Effector memory CD8-positive, alpha-beta T cell (primary cell): Measurements from ENCODE around the gene CNST.

Experiments used
- ATAC-seq: fragments of 150-1000 bp; cut with Tn5 transposase; replicated peaks from 2 replicates; pipeline ENCODE4 v1.10.0; 2021; ENCODE audit warnings: mild to moderate bottlenecking, moderate library complexity
- DNase-seq, 3 experiments: peaks; one replicate each; pipeline ENCODE4 v3.0.0; 2021
- H3K27ac Mint-ChIP-seq, 2 donors: one replicate each; pipeline ENCODE4 v1.8.0; 2022; ENCODE audit warnings: mild to moderate bottlenecking in 2 of 2, mixed read lengths in 2 of 2, moderate library complexity in 2 of 2
- H3K27me3 Mint-ChIP-seq, 2 donors: one replicate each; pipeline ENCODE4 v1.8.0; 2022; ENCODE audit warnings: mixed read lengths in 2 of 2
- H3K36me3 Mint-ChIP-seq: one replicate; pipeline ENCODE4 v1.8.0; 2022; ENCODE audit warnings: mild to moderate bottlenecking, moderate library complexity, mixed read lengths; ENCODE audit not compliant: insufficient read depth
- H3K4me1 Mint-ChIP-seq, 2 donors: one replicate each; pipeline ENCODE4 v1.8.0; 2022; ENCODE audit warnings: low read depth in 2 of 2, mixed read lengths in 2 of 2
- H3K4me3 Mint-ChIP-seq, 2 donors: one replicate each; pipeline ENCODE4 v1.8.0; 2022; ENCODE audit warnings: mild to moderate bottlenecking in 2 of 2, mixed read lengths in 2 of 2, moderate library complexity in 2 of 2
- H3K9me3 Mint-ChIP-seq, 2 donors: one replicate each; pipeline ENCODE4 v1.8.0; 2022; ENCODE audit warnings: mixed read lengths in 2 of 2

The CNST gene

DNA sequence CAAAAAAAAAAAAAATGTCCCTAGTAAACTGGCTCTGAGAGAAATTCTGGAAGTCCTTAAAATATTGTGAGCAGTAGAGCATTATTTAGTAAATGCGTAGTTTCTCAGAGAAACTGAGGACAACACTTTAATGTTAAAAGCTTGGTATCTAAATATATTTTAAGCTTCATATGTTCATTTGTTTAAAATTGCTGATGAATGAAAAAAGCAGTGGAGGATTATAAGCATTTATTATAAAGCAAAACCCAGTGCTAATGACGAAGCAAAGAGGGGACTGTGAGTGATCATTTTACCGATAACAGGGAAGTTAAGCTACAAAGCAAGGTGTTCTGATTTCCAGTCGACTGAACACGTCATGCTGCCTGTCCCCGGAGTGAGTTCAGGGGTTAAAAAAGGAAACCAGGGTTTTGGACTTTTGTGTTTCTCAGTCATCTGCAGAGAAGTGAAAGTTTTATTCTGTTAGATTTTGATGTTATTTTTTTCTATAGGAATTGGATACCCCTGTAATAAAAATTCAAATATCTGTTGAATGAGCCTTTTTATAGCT is 93.4 kb downstream of the CNST start:
- Mint-ChIP-seq H3K36me3 (peaks cover 45% of the 10 kb centered on the region), H3K4me3 (no peak overlapping the region), H3K4me1 (no peaks in the 10 kb centered on the region), H3K9me3 (no peaks in the 10 kb centered on the region), H3K27ac (no peak overlapping the region), H3K27me3 (no peaks in the 10 kb centered on the region)
- ATAC-seq (no peak), DNase-seq (no peak)

DNA sequence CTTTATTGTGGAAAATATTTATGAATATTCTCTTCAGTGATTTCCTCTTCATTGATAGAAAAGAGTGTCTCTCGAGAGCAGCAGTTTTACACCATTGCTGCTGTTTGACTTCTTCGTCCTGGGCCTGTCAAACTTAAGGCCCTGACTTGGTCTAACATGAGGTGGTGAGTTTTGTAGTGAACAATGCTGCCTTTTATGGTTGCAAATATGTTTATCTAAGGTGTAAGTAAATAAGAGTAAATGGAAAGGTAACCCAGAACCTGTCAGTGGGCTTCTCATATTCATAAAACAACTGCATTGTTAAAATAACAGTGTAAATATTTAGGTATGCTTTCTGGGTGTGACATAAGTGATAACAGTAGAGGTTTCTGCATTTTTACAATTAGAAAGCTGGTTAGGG is 95.2 kb downstream of the CNST start:
- H3K36me3 Mint-ChIP-seq: peaks cover 48% of the 10 kb centered on the region
- no peak overlapping the region for H3K27ac Mint-ChIP-seq
- H3K4me3 Mint-ChIP-seq: no peak overlapping the region
- H3K27me3 Mint-ChIP-seq: no peaks in the 10 kb centered on the region
- no peaks in the 10 kb centered on the region for H3K9me3 Mint-ChIP-seq
- no peak for ATAC-seq
- H3K4me1 Mint-ChIP-seq: no peaks in the 10 kb centered on the region
- DNase-seq: no peak

DNA sequence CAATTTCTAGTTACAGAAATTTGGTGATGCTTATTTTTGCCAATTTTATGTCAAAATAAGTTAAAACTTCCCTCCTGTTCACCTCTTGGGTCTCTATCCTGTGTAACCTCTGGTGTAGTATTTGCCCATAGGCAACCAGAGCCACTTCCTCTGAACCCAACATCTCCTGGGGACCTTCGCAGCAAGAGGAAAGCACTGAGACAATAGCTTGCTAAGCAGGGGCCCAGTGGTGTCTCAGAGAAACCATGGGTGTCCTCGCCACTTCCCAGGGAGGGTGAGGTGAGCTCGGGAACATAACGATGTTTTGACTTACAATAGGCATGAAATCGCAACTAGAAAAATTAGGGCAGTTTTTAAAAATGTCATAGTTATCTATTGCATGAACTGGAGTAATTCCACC is 101.5 kb downstream of the CNST start:
- Mint-ChIP-seq H3K9me3 (no peaks in the 10 kb centered on the region), H3K27ac (no peak overlapping the region), H3K4me3 (no peak overlapping the region), H3K36me3 (peaks cover 26% of the 10 kb centered on the region), H3K27me3 (no peaks in the 10 kb centered on the region), H3K4me1 (no peaks in the 10 kb centered on the region)
- DNase-seq (no peak), ATAC-seq (no peak)

DNA sequence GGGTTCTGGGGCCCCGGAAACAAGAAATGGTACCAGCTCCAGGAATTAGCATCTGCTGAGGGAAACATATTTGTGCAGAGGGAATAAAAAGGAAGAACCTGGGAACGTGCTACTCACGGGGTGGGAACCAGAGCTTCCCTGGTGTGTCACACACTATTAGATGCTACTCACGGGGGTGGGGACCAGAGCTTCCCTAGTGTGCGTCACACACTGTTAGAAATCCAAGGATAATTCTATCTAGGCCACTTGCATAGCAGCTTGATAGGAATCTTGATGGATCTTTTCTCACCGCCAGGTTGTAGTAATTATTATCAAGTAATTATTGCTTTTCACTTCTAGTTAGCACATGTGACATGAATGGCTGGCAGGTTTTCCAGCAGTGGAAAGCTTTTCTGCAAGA is 103.4 kb downstream of the CNST start:
- no peak for DNase-seq
- Mint-ChIP-seq H3K4me3 (no peak overlapping the region), H3K4me1 (no peaks in the 10 kb centered on the region), H3K9me3 (peaks cover 0 to 3% of the 10 kb centered on the region in 2 donors), H3K36me3 (peaks cover 15% of the 10 kb centered on the region), H3K27ac (no peak overlapping the region), H3K27me3 (no peaks in the 10 kb centered on the region)
- no peak for ATAC-seq

DNA sequence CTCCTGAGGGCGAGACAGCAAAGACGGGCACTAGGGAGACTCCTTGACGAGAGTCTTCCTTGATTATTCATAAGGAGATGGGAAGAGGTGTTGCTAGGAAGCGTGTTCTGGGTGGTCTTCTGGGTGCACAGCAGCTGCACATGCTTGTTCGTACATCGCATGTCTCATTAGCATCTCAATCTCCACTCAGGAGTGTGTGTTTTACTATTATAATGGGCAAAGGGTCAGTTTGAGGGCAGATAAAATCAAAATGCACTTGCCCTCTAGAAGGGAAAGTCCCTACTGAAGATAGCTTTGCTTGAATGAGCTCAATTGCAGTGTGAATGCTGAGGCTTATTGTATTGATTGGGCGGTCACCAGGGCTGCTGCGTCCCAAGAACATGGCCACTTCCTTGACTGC is 107.8 kb downstream of the CNST start:
- Mint-ChIP-seq H3K36me3 (peaks cover 9% of the 10 kb centered on the region), H3K27ac (no peak overlapping the region), H3K4me1 (no peaks in the 10 kb centered on the region), H3K9me3 (peaks cover 0 to 3% of the 10 kb centered on the region in 2 donors), H3K4me3 (no peak overlapping the region), H3K27me3 (no peaks in the 10 kb centered on the region)
- DNase-seq (no peak), ATAC-seq (no peak)

DNA sequence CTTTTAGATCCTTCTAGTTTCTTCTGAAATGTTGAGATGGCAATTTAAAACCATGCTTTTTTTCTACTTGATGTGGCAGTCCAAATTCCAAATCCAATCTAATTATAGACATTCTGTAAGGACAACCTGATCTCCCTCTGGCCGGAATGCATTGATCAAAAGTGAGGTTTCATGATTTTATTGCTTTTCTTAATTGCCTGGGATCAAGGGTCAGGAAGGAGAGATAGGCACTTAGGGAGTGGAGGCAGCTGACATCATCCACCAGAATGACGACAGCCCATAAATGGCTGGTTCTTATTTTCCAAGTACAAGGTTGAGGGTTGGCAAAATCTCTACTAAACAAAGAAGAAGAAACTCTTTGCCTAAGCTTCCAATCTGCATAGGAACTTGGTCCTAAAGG is 111.6 kb downstream of the CNST start:
- H3K4me3 Mint-ChIP-seq: no peak overlapping the region
- H3K36me3 Mint-ChIP-seq: no peaks in the 10 kb centered on the region
- H3K27ac Mint-ChIP-seq: no peak overlapping the region
- DNase-seq: no peak
- H3K27me3 Mint-ChIP-seq: no peaks in the 10 kb centered on the region
- no peaks in the 10 kb centered on the region for H3K4me1 Mint-ChIP-seq
- peaks cover 0 to 3% of the 10 kb centered on the region in 2 donors for H3K9me3 Mint-ChIP-seq
- ATAC-seq: no peak

DNA sequence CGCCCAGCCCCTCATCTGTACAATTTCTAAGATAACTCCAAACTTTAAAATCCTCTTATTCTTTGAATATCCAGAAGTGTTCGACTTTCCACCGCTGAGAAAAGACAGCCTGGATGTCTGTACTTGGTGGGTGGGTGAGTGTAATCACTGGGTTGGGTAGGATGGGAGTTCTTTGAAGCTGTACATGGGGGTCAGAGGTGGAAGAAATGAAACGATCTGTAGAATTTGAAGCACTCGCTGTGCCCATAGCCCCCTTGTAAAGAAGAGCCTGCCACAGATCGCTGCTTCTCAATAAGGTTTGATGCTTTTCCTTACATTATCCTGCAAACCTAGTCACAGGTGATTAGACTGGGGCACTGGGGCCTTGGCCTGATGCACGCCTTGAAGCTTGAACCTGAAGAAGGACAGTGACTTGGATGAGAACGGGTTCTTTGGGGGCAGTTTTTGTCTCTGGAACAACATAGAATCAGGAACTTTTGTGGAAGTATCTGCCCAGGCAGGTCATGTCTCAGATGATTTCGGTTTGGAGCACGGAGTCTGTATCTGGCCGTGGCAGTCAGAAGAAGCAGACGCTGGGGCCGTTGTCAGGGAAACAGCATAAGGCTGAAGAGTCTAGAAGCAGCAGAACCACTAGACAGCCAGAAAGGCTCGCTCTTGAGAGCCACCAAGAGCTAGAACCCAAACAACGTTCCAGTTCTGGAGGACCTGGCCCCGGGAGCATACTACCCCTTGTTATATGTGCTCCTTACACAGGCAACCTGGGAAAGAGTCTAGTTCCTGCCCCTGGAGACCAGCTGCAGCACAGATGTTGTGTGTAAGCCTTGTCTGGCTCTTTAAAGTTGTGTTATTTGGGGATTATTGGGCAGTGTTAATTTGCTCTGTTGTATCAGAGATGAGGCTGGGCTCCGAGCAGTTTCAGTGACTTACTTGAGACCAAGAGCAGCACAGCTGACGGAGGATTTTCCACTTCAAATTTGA is 112.8 kb downstream of the CNST start:
- Mint-ChIP-seq H3K36me3 (no peaks in the 10 kb centered on the region), H3K9me3 (no peaks in the 10 kb centered on the region), H3K4me3 (no peak overlapping the region), H3K27me3 (no peaks in the 10 kb centered on the region), H3K27ac (no peak overlapping the region), H3K4me1 (no peaks in the 10 kb centered on the region)
- no peak for ATAC-seq
- DNase-seq: no peak

DNA sequence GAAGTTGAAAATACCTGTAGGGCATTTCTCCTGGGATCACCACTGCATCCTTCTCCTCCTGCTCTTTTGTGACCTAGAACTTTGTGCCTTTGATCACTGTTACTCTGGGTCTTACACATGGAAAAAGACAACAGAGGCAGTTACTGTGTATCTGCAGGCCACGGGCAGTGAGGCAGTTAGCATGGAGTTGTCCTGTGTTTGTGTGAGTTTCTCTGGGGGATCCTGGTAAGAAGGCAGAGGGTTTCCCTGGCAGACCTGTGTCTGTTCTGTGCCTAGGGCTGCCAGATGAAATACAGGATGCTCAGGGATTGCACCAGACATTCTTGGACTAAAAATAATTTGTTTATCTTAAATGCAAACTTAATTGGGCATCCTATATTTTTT is 113.5 kb downstream of the CNST start:
- H3K36me3 Mint-ChIP-seq: no peaks in the 10 kb centered on the region
- no peak overlapping the region for H3K27ac Mint-ChIP-seq
- H3K27me3 Mint-ChIP-seq: no peaks in the 10 kb centered on the region
- DNase-seq: no peak
- no peak overlapping the region for H3K4me3 Mint-ChIP-seq
- H3K4me1 Mint-ChIP-seq: no peaks in the 10 kb centered on the region
- H3K9me3 Mint-ChIP-seq: no peaks in the 10 kb centered on the region
- no peak for ATAC-seq

DNA sequence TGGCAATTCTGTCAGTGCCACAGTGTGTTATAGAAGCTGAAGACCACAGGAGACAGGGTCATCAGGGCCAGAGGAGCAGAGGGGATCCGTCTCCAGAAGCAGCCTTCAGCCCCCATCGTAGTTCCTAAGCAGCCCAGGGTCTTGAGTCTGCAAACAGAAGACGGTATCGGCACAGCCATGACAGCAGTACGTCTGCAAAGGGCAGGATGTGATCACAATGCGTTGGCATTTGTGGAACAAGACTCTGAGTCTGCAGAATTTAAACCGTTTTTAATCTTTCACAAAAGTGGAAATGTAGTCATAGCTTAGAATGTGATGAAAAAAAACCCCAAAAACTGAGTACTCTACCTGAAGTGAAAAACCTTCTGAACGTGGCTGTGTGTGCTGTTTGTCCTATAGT is 113.9 kb downstream of the CNST start:
- Mint-ChIP-seq H3K4me1 (no peaks in the 10 kb centered on the region), H3K9me3 (no peaks in the 10 kb centered on the region), H3K27ac (no peak overlapping the region), H3K27me3 (no peaks in the 10 kb centered on the region), H3K4me3 (no peak overlapping the region), H3K36me3 (no peaks in the 10 kb centered on the region)
- DNase-seq (no peak), ATAC-seq (no peak)

DNA sequence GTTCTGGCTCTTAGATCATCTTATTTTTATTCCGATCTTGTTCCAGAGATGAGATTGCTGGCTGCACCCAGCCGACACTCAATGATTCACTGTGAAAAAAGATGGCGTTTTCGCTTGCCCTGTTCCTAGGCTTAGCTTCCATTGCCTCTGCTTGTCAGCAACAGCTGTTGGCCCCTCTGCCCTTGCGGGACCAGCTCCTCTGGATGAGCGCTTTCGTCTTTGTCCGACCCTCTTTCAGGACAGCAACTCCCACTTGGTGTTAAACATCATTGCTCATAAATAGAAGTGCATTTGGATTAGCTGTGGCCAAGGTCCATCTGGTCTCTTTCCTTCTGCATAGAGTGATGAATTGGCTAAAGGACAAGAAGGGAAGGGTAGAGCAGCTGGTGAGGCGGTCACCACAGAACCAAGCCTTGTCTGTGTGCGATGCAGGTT is 114.5 kb downstream of the CNST start:
- H3K27ac Mint-ChIP-seq: no peak overlapping the region
- ATAC-seq (no peak), DNase-seq (no peak)
- H3K27me3 Mint-ChIP-seq: no peaks in the 10 kb centered on the region
- no peaks in the 10 kb centered on the region for H3K9me3 Mint-ChIP-seq
- no peaks in the 10 kb centered on the region for H3K4me1 Mint-ChIP-seq
- H3K4me3 Mint-ChIP-seq: no peak overlapping the region
- H3K36me3 Mint-ChIP-seq: no peaks in the 10 kb centered on the region

DNA sequence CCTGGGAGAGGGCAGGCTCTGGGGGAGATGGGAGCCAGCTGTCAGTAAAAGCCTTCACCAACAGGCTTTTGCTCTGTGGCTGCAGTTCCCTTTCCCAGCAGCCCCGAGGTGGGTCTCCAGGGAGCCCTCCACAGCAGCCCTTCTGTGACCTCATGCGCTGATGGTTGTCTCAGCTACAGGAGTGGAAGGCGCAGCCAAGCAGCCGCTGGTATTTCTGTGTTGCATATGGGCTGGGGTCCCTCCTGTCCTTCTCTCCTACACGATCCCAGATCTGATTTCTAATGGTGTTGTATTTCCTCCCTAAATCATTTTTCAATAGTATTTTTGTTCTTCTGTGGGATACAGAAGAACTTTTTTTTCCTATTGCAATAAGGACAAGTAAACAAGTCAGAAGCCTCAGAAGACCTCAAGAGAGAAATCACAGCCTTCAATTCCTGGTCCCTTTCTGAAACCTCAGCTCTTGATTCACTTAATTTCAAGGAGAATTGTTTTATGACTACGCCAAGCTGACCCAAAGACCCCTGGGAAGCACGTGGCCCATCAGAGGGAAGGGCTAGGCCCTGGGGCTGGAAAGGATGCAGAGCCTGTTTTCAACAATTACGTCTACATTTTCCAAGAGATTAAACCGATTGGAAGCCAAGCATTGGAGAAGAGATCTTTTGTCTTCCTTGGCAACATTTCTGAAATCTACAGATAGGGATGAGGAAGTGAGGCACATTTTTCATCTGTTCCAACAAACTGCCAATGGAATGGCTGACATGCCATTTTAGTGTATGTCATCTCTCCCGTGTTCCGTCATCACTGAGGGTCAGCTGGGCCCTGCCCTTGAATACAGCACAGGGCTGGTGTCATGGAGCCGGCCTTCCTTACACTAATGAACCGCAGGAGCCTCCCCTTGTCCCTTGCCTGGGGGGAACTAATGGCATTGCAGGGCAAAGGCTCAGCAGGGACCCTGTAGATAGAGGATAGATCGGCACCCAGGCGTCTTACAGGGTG is 115.9 kb downstream of the CNST start:
- H3K9me3 Mint-ChIP-seq: no peaks in the 10 kb centered on the region
- H3K27ac Mint-ChIP-seq: no peak overlapping the region
- H3K4me1 Mint-ChIP-seq: no peaks in the 10 kb centered on the region
- H3K27me3 Mint-ChIP-seq: peaks cover 7 to 8% of the 10 kb centered on the region in 2 donors
- ATAC-seq: no peak
- H3K36me3 Mint-ChIP-seq: peaks cover 4% of the 10 kb centered on the region
- no peak overlapping the region for H3K4me3 Mint-ChIP-seq
- no peak for DNase-seq

DNA sequence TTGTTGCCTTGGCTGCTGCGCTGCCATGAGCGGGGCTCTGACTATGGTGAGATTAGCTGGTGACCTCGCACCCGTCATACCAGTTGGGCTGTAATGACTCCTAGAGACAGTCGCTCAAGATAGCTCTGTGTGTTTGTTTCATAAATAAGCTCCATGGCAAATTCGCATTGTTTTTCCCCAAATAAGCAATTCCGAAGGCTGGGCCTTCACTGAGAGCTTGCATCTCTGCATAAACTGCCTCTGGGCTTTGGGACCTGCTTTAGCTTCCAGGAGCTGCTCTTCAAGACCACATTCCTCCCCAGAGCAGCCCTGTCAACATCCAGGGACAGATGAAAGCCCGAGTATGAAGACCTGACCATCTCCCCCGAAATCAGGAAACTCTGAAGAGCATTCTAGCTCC is 117.3 kb downstream of the CNST start:
- Mint-ChIP-seq H3K4me1 (no peaks in the 10 kb centered on the region), H3K4me3 (no peak overlapping the region), H3K27me3 (peaks cover 8 to 14% of the 10 kb centered on the region in 2 donors), H3K36me3 (peaks cover 4% of the 10 kb centered on the region), H3K9me3 (no peaks in the 10 kb centered on the region), H3K27ac (peak overlapping the region in 1 of 2 donors; percentile 25)
- DNase-seq (no peak), ATAC-seq (no peak)

DNA sequence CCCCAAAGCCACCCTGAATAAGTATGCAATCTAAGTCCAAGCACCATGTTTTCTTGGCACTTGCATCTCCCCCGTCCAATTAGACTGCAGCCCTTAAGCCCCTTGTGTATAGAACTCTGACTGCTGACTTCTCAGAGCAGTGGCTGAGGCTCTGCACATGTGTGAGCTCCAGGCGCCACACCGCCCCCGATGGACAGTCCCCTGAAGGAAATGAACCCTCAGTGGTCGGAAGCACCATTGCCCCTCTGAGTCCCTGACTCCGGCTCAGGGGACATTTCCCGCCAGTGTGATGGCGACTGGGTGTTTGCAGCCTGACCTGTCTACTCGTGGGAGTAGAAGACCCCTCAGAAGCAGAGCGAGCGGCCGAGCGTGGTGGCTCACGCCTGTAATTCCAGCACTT is 120.7 kb downstream of the CNST start:
- no peak for DNase-seq
- Mint-ChIP-seq H3K27ac (no peak overlapping the region), H3K4me1 (no peaks in the 10 kb centered on the region), H3K9me3 (no peaks in the 10 kb centered on the region), H3K27me3 (peaks cover 8 to 14% of the 10 kb centered on the region in 2 donors), H3K36me3 (peaks cover 4% of the 10 kb centered on the region), H3K4me3 (no peak overlapping the region)
- no peak for ATAC-seq
